Measurements from ENCODE around the gene SMYD3. TPM values are rescaled to one million over a fixed set of nuclear protein-coding genes. Genes with fewer than 3 reads are reported as not detected.

Gene SMYD3
- total RNA-seq, 4 donors from 2014 or later, result 7.6 to 26.3 (median 13.4) TPM

DNA sequence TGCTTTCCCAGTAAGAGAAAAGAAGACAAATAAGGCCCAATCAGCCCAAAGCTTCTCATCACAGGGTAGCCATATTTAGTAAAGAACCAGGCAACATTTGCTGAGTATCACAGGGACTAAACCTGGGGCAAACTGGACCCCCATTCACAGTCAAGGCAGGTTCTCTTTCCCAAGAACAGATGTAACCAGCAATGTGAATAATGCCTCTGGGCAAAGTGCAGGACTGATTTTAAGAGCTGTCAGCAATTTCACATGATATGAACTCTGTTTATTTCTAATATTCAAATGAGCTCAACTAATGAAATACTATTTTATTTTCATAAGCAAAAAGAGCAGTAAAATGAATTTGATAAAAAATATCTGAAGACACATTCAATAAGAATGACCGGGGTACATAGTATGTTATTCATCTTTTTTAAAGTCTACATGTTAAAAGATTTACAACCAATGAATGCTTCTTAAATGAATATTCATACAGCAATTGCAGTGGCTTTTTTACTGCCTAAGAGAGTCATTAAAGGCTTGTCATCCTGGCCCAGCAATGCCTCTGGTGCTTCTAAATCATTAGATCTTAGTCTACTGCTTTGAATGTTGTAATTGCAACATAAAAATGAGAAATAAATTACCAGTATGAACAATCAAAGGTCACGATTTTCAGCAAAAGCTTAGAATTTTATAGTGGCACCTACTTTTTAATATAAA lies 308.8 kb downstream of the SMYD3 start:
- ATAC-seq (ENCODE audit: low FRiP score), result no peak
- no peak for DNase-seq (ENCODE audit: low spot score)
- TF ChIP-seq CTCF (IDR thresholded peaks at IDR 0.05), result no peak

GRCh38 chr1:246197076-246197475 lies 310.0 kb downstream of the SMYD3 start:
- ATAC-seq (ENCODE audit: low FRiP score) (no peak), DNase-seq (ENCODE audit: low spot score) (no peak)
- no peak for TF ChIP-seq CTCF (IDR thresholded peaks at IDR 0.05)

- ATAC-seq (ENCODE audit: low FRiP score) (no peak), DNase-seq (ENCODE audit: low spot score) (no peak)
- TF ChIP-seq CTCF (IDR thresholded peaks at IDR 0.05), result no peak
Measured at GRCh38 chr1:246195296-246195695, 311.8 kb downstream of the SMYD3 start.

DNA sequence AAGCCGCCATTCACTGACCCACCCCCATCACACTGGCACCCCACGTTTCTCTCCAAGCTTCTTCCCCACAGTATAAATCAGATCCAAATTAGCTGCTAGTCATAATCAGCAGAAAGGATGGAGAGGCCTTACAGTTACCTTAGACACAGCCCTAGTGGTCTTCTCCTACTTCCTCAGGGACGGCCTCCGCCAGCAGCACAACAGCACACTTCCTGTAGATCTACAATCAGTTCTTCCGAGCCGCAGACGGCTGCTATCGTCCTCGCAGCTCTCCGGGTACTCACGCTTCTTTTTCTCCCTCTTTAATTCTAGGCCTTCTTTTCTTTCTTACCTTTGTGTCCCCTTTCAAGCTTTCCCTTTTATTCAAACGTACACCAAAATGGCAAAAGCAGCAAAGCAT lies 313.5 kb downstream of the SMYD3 start:
- no peak for TF ChIP-seq CTCF (IDR thresholded peaks at IDR 0.05)
- no peak for ATAC-seq (ENCODE audit: low FRiP score)
- no peak for DNase-seq (ENCODE audit: low spot score)

- DNase-seq (ENCODE audit: low spot score) (no peak), ATAC-seq (ENCODE audit: low FRiP score) (no peak)
- TF ChIP-seq CTCF (IDR thresholded peaks at IDR 0.05), result no peak
Measured at GRCh38 chr1:246189126-246189525, 318.0 kb downstream of the SMYD3 start.

DNA sequence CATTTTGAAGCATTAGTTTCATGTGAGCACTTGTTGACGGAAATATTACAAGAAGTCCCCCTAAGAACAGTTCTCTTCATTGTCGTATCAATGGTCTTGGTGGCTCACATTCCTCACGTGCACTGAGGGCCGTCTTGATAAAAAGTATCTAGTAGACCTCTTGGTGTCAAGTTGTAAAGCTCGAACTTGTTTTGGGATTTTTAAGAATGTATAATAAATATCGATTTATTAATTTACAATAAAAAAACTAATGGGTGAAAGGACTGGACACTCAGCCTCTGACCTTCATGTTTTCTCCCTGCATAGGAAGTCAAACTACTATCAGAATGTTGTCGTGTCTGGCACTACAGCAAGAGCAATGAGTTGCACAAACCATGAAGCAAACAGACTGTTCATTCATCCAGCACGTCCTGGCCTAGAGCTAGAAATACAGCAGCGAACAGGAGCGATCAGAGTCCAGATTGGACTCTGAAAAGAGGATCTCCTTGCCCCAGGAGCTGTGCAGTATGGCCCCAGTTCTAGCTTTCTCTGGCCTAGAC lies 319.2 kb downstream of the SMYD3 start:
- no peak for DNase-seq (ENCODE audit: low spot score)
- TF ChIP-seq CTCF (IDR thresholded peaks at IDR 0.05), result no peak
- no peak for ATAC-seq (ENCODE audit: low FRiP score)

DNA sequence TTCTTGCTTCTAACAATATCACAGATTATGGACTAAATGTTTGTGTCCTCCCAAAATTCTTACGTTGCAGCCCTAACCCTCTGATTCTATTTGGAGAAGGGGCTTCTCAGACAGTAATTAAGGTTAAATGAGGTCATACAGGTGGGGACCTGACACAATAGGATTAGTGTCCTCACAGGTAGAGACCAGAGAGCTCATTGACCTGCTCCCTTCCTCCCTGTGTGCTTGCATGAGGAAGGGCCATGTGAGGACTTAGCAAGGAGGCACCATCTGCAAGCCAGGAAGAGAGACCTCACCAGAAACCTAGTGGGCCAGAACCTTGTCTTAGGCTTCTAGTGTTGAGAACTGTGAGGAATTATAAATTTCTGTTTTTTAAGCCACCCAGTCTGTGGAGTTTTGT lies 322.6 kb downstream of the SMYD3 start:
- TF ChIP-seq CTCF (IDR thresholded peaks at IDR 0.05), result no peak
- ATAC-seq (ENCODE audit: low FRiP score) (no peak), DNase-seq (ENCODE audit: low spot score) (no peak)

Data from omental fat pad (tissue), 4 donors.